ENCODE data around the gene GATA2.

DNA sequence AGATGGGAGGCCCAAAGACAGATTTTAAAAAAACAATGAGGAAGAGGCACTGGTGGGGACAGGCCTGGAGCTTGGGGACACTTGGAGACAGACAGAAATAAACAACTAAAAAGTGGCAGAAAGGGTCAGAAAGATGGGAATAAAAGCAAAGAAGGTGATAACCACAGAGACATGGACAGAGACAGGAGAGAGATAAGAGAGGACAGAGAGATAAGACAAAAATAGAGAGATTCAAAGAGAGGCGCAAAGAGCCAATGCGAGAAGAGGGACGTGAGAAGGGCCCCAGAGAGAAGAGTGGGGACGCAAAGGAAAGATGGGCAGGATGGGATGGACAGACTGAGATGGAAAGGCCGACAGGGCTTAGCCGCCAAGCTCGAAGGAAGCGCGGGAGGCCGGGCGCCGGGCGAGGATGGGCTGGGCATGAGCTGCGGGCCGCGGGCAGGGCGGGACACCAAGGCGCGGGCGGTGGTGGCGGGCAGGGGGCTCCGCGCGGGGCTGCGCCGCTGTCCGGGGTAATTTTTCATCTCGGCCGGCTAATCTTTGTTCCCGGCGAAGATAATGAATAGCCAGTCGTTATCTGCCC, 3.1 kb upstream of the GATA2 start:
- TF ChIP-seq CTCF (IDR thresholded peaks at IDR 0.05): no peak
- no peak for TF ChIP-seq POLR2A (IDR thresholded peaks at IDR 0.05)
